GM12891 (cell line): ENCODE results near the gene SLIT1.

Experiments used
- PAX5 ChIP-seq: IDR thresholded peaks from 2 replicates; pipeline ENCODE4 v1.6.1; 2011; ENCODE audit warnings: low read length, moderate library complexity, mild to moderate bottlenecking; ENCODE audit not compliant: insufficient read depth, severe bottlenecking
- POLR2A ChIP-seq: IDR thresholded peaks from 2 replicates; pipeline ENCODE4 v1.6.1; 2011; ENCODE audit warnings: low read depth, low read length, control low read depth
- POLR2AphosphoS5 ChIP-seq: IDR thresholded peaks from 2 replicates; pipeline ENCODE4 v1.6.1; 2011; ENCODE audit warnings: low read depth, low read length, control low read depth
- POU2F2 ChIP-seq: IDR thresholded peaks from 2 replicates; pipeline ENCODE4 v1.6.1; 2011; ENCODE audit warnings: low read depth, mild to moderate bottlenecking, control low read depth, low read length, moderate library complexity
- SPI1 ChIP-seq: IDR thresholded peaks from 2 replicates; pipeline ENCODE4 v1.6.1; 2011; ENCODE audit warnings: low read depth, low read length, control low read depth
- TAF1 ChIP-seq: IDR thresholded peaks from 2 replicates; pipeline ENCODE4 v1.6.1; 2011; ENCODE audit warnings: low read depth, low read length, control low read depth

DNA sequence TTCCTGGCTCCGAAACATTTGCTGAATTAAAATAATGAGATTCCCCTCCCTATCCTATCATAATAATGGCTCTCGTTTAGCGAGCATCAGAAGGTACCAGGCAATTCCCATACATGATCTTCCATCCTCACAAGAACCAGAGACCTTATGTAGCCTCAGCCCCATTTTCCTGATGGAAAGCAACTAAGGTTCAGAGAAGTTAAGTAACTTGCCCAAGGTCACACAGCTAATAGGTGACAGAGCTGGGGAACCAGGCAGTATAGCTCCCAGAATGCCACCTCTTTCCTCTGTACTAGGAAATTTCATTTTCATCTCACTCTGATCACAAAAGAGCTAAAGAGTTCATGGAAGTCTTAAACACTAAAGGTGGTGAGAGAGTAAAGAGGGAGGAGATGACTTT lies 2.4 kb downstream of the SLIT1 start:
- TF ChIP-seq POU2F2 (no peak), POLR2A (no peak), POLR2AphosphoS5 (no peak), TAF1 (no peak), SPI1 (no peak), PAX5 (no peak)
